K562 (cell line): ENCODE data around the gene ATAD5.

Source experiments
- KAT7 ChIP-seq: sonication (generic); formaldehyde crosslinking; IDR thresholded peaks from 2 replicates; pipeline ENCODE4 v1.8.0; 2022; ENCODE audit warnings: missing genetic modification reagents, mild to moderate bottlenecking, borderline replicate concordance
- PHB2 ChIP-seq: fragments of 450-650 bp; IDR thresholded peaks from 2 replicates; pipeline ENCODE4 v1.6.1; 2017; ENCODE audit warnings: low read depth
- RCOR1 ChIP-seq, 2 experiments: IDR thresholded peaks; 2 replicates each; pipeline ENCODE4 v1.6.1; 2012; ENCODE audit warnings: low read depth in 2 of 2, low read length in 2 of 2, borderline replicate concordance in 1 of 2, improper control_type of control experiment in 1 of 2

- TF ChIP-seq PHB2 (no peak), RCOR1 (IDR thresholded peaks at IDR 0.05; ENCODE audit: borderline replicate concordance in 1 of 2, low read depth in 2 of 2, low read length in 2 of 2) (no peak), KAT7 (no peak)
Observed at GRCh38 chr17:30915833-30916611, 84.3 kb downstream of the ATAD5 start.
